ENCODE data around the gene HGF.

The HGF gene

GRCh38 chr7:81687062-81687461 lies 82.8 kb downstream of the HGF start:
- no peak overlapping the region for H3K4me3 ChIP-seq (ENCODE audit: low read depth, low read length)

DNA sequence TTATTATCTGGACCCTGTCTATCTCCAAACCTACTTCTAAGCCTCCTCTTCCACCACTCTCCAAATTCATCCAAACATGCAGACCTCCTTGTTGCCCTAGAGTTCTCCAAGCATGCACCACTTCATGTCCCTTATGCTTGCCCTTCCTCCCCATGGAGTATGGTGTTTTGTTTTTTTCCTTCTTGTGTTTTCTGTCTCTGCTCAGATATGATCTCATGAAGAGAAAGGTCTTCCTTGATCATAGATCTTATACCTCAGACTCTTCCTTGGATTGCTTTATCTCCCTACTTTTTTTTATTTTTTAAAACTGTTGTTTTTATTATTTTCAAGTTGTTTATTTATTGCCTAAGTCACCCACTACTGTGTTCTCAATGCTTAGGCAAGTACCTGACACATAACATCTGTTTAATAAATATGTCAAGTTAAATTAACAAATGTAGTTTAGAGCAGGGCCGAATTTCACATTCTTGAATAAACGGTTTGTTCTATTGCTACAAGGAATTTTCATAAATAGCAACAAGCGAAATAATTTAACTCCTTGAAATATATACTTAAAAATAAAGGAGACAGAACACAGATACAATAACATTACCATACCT lies 84.5 kb downstream of the HGF start:
- no peak overlapping the region for H3K4me3 ChIP-seq (ENCODE audit: low read depth, low read length)

DNA sequence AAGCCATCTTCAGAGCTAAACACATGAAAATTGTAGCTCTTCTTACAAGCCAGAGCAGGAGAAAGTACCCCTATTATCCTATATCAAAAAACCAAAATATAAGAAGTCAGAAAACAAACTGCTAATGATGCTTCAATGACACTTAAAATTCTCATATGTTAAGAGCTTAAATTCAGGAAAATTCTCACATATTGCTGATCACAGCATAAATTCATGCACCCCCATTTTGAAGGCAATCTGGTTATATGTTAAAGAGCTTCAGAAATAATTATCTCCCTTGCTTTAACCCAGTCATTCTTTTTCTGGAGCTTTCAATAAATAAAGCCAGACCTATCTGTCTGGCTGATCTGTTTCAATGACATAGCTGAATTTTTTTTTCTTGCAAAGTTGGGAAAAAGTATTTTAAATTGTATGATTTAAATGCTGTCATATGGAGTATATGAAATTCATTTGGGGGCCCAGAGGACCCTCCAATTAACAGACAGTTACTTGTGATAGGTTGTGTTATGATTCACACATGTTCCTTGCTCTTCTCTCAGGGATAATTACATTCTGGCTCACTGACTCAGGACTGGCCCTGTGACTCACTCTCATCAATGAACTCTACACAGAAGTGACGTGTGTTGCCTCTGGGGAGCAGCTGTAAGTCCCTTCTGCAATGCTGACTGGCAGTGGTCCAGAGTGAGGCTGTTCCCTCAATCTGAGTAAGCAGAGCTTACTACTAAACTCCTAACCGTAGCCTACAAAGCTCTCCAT lies 85.2 kb downstream of the HGF start:
- no peak overlapping the region for H3K4me3 ChIP-seq (ENCODE audit: low read depth, low read length)

DNA sequence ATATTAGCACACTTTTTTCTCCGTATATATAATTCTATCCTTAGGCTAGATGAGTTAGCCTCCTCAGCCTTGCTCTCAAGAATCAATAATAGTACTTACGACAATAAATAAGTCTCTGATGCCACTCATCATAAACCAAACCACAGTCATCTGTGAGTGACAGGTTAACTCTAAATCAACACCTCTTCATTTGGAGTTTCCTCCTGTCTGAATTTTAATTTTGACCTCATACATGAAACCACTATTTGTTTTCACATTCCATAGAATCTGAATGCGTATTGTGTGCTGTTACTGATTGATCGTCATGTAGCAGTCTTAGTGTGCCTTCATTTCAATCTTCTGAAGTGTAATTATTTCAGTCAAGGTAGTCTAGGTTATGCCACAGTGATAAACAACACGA lies 85.8 kb downstream of the HGF start:
- H3K4me3 ChIP-seq (ENCODE audit: low read depth, low read length): no peak overlapping the region

DNA sequence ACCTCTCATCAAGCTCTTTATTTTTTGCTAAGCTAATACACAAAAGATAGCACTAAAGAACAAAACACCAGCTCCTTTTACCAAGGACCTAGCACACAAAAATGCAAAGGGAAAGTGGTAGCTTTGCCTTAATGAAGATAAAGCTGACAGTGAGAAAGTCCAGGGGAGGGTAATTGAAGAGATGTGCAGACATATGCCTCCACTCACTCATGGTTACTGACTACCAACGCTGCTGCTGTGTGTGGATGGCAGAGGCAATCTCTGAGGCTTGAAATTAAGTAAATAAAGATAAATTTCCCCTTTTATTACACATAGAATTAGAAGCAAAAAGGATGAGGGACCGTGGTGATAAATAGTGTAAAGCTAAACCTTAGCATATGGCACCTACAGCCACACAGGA lies 87.0 kb downstream of the HGF start:
- no peak overlapping the region for H3K4me3 ChIP-seq (ENCODE audit: low read depth, low read length)

DNA sequence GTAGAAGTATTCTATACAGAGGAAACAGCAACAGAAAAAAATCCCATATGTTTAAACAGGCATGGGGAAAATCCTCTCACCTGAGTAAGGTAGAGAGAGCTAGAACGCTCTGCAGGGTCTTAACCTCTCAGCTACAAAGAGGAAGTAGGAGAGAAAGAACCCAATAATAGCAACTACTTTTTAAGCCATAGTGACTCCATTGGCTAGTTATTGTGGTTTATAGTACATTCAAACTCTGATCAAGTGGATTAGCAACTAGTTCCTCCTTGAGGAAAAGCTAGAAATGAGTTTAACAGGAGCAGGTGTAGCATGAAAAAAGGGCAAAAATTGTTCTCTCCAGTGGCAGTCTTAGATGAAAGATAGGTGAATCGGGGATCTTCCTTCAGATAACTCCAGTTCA lies 89.7 kb downstream of the HGF start:
- H3K4me3 ChIP-seq (ENCODE audit: low read depth, low read length): no peak overlapping the region

GRCh38 chr7:81676813-81677212 lies 93.0 kb downstream of the HGF start:
- no peak overlapping the region for H3K4me3 ChIP-seq (ENCODE audit: low read depth, low read length)

GRCh38 chr7:81676105-81676811 lies 93.6 kb downstream of the HGF start:
- no peak overlapping the region for H3K4me3 ChIP-seq (ENCODE audit: low read depth, low read length)

- H3K4me3 ChIP-seq (ENCODE audit: low read depth, low read length): no peak overlapping the region
Observed at GRCh38 chr7:81674431-81674830, 95.4 kb downstream of the HGF start.

GRCh38 chr7:81672872-81673271 lies 97.0 kb downstream of the HGF start:
- no peak overlapping the region for H3K4me3 ChIP-seq (ENCODE audit: low read depth, low read length)

DNA sequence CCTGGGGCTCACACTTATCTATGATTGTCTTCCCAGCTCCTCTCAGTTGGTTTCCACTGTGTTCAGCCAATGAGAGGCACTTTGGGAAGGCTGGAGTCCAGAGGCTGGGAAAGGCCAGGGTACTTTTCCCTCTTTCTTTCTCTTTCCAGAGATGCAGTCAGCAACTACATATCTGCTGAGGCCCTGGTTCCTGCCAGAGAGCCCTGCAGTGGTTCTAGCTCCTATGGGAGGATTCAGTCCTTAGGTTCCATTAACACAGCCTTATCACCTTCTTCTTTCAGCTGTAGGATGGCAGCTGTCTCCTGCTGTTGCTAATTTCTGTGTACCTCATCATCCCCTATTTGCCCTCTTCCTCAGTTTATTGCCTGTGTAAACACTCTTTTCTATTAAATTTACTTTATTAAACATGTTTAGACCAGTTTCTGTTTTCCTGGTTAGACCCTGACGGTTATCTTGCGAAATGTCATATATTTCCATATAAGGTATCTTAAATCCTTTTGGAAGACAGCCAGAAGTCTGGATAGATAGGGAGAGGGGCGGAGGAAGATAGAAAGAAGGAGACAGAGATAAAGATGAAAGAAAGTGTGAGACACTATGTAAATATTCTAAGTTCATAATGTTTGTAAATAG lies 100.3 kb downstream of the HGF start:
- H3K4me3 ChIP-seq (ENCODE audit: low read depth, low read length): no peak overlapping the region

DNA sequence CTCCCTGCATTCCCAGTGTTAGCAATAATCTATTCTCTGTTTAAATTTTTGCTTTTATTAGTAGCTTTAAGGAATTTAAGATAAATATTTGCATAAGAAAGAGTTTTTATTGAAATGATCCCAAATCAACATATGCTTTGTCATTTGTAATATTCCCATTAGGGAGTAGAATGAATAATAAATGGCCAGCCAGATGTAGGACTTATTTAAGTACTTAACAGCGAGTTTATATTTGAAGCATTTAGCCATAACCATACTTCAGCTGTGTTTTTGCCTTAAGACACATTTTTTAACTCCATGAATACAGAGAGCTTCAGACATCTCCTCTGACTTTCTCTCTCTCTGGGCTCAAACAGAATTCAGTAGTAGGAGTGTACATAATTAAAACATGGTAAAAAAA lies 103.6 kb downstream of the HGF start:
- H3K4me3 ChIP-seq (ENCODE audit: low read depth, low read length): no peak overlapping the region

GRCh38 chr7:81665236-81665635 lies 104.6 kb downstream of the HGF start:
- H3K4me3 ChIP-seq (ENCODE audit: low read depth, low read length): no peak overlapping the region

DNA sequence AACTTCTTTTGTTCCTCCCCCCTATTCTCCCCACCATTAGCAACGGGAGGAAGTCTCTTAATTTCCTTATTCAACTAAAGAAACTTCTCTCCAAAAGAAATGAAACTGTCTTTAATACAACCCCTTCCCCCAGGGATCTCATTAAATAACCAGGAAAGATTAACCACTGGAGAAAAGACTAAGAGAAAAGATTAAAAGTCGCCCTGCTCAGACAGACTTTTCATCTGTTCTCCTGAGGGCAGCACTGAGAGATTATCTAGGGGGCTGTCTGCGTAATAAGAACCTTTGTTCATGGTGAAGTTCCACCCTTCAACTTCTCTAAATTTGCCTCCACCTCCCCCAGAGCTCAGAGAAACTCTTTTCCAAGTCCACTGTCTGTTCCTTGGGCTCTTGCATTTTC lies 105.5 kb downstream of the HGF start:
- H3K4me3 ChIP-seq (ENCODE audit: low read depth, low read length): no peak overlapping the region

- no peak overlapping the region for H3K4me3 ChIP-seq (ENCODE audit: low read depth, low read length)
Observed at GRCh38 chr7:81662531-81662930, 107.3 kb downstream of the HGF start.

GRCh38 chr7:81659697-81660395 lies 110.0 kb downstream of the HGF start:
- H3K4me3 ChIP-seq (ENCODE audit: low read depth, low read length): no peak overlapping the region

- no peak overlapping the region for H3K4me3 ChIP-seq (ENCODE audit: low read depth, low read length)
Observed at GRCh38 chr7:81657551-81657950, 112.3 kb downstream of the HGF start.

- H3K4me3 ChIP-seq (ENCODE audit: low read depth, low read length): no peak overlapping the region
Observed at GRCh38 chr7:81655271-81655670, 114.6 kb downstream of the HGF start.

DNA sequence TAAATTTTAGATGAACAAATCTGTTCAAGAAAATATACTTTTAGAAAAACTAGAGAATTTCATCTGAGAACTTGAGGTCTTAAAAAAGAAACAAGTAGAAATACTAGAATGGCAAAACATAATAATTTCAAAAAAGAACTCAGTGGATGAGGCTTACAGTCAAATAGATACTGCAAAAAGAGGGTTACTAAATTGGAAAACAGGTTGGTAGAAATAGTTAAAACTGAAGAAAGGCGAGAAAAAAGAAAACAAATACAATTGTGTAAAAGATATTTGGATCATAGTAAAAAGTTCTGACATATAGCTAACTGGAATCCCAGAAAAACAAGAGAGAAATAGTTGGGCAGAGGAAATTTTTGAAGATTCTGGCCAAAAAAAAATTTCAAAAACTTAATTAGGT lies 117.6 kb downstream of the HGF start:
- no peak overlapping the region for H3K4me3 ChIP-seq (ENCODE audit: low read depth, low read length)
